Activated CD4-positive, alpha-beta T cell treated with anti-CD3 and anti-CD28 coated beads for 24 hours (primary cell): ENCODE results near the gene LTO1.

Experiments
- DNase-seq, 2 donors: peaks; one replicate each; pipeline ENCODE4 v3.0.0-alpha.2; 2020; ENCODE audit warnings: low read depth in 2 of 2

LTO1 gene

DNA sequence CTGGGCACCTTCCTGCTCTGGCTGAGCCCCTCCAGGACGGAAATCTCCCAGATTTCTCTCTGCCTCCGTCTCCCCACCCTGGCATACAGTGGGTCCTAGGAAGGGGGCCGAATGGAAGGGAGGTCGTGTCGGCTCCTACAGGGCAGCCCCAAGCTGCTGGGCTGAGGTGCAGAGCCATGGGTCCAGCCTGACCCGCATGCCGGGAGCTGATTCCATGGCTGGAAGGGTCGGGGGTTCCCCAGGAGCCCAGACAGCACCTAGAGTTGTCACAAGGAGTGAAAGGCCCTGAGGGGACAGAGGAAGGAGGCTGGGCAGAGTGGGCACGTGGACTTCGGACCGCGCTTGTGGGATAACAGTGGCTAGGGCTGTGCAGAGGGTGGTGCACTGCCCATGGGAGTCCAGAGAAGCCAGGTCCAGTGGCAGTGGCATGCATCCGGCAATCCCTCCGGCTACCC lies 17.7 kb downstream of the LTO1 start:
- no peak for DNase-seq

DNA sequence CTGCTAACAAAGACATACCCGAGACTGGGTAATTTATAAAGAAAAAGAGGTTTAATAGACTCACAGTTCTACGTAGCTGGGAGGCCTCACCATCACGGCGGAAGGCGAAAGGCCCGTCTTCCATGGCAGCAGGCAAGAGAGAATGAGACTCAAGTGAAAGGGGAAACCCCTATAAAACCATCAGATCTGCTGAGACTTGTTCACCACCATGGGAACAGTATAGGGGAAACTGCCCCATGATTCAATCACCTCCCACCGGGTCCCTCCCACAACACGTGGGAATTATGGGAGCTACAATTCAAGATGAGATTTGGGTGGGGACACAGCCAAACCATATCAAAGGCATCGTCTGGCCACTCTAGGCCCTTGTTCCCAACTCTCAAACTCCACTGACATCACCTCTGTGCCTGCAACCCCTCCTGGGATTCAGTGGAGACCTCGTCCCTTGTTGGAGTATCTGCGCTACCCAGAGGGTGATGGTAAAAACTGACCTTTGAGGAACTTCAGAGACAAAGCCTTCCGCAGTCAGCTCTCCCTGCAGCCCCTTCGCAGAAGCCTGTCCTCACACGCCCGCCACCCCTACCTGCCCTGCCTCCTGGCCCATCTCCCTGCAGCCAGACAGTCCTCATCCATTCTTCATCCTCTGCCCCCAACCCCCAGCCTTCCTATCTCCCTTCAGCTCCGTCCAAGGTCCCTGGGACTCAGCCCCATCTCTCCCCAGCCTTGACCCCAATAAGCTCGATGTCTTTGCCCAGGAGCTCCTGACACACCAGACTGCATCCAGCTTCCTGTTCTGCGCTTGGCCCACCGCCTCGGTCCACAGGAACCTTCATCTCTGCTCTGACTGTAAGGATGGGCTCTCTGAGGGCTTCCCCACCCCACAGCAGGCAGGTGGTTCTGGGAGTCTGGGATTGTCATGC lies 18.4 kb downstream of the LTO1 start:
- DNase-seq: no peak

DNA sequence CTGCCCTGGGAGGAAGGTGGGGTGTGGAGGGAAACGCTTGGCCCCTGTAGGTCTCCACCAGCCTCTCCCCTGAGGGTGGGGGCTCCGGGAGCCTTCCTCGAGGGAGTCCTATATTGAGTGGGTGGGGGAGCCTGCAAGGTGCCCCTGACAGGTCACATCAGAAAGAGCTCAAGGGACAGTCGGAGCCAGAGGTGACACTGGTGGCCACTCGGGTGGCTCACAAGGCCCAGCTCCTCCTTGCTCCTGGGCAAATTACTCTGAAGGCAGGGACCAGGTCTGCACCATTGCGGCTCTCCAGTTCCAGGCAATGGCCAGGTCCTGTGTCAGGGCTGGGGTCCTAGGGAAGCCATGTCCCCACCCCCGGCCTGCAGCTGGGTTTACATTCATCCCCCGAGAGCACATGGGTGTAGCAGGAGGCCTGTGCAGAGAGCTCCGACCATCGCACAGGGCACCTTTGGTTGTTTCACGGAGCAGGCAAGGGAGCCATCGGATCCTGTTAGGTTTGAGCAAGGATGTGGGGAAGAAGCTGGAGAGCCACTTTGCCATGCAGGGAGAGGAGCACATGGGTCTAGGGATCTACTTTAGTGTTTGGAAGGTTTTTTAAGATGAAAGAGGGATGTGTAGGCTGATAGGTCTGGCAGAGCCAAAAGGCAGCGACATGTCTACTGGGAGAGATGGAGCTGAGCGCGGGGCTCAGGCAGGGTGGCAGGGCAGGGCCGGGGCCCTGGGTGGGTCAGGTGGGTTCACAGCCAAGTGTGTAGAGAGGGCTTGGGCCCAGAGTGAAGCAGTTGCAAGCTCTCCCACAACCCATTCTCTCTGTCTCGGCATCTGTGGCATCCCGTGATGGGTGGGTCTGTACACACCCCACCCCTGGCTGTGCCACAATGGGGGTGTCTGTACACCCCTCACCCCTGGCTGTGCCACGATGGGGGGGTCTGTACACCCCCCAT lies 19.4 kb downstream of the LTO1 start:
- no peak for DNase-seq

GRCh38 chr11:69654660-69655478 lies 20.3 kb downstream of the LTO1 start:
- DNase-seq: no peak

DNA sequence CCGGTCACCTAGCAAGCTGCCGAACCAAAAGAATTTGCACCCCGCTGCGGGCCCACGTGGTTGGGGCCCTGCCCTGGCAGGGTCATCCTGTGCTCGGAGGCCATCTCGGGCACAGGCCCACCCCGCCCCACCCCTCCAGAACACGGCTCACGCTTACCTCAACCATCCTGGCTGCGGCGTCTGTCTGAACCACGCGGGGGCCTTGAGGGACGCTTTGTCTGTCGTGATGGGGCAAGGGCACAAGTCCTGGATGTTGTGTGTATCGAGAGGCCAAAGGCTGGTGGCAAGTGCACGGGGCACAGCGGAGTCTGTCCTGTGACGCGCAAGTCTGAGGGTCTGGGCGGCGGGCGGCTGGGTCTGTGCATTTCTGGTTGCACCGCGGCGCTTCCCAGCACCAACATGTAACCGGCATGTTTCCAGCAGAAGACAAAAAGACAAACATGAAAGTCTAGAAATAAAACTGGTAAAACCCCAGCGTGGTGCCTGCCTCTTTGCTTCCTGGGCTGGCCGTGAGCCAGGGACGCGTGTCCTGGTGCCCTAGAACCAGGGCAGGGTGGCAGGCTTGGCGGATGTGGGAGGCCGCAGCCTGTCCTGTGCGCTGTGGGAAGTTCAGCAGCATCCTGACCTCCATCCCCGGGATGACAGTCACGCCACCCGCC lies 21.0 kb downstream of the LTO1 start:
- no peak for DNase-seq

DNA sequence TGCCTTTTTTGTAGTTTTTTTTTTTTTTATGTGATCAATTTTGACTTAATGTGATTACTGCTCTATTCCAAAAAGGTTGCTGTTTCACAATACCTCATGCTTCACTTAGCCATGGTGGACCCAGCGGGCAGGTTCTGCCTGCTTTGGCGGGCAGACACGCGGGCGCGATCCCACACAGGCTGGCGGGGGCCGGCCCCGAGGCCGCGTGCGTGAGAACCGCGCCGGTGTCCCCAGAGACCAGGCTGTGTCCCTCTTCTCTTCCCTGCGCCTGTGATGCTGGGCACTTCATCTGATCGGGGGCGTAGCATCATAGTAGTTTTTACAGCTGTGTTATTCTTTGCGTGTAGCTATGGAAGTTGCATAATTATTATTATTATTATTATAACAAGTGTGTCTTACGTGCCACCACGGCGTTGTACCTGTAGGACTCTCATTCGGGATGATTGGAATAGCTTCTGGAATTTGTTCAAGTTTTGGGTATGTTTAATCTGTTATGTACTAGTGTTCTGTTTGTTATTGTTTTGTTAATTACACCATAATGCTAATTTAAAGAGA lies 21.7 kb downstream of the LTO1 start:
- DNase-seq: no peak

DNA sequence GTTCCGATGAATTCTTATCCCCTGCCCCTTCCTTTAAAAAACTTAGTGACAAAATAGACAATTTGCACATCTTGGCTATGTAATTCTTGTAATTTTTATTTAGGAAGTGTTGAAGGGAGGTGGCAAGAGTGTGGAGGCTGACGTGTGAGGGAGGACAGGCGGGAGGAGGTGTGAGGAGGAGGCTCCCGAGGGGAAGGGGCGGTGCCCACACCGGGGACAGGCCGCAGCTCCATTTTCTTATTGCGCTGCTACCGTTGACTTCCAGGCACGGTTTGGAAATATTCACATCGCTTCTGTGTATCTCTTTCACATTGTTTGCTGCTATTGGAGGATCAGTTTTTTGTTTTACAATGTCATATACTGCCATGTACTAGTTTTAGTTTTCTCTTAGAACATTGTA lies 22.2 kb downstream of the LTO1 start:
- DNase-seq: no peak

- no peak for DNase-seq
Measured at GRCh38 chr11:69651834-69652620, 23.1 kb downstream of the LTO1 start.

GRCh38 chr11:69650832-69651344 lies 24.3 kb downstream of the LTO1 start:
- DNase-seq: no peak

GRCh38 chr11:69650081-69650831 lies 24.9 kb downstream of the LTO1 start:
- no peak for DNase-seq

GRCh38 chr11:69649576-69649900 lies 25.6 kb downstream of the LTO1 start:
- DNase-seq: no peak

- DNase-seq: no peak
Measured at GRCh38 chr11:69648679-69649575, 26.2 kb downstream of the LTO1 start.

DNA sequence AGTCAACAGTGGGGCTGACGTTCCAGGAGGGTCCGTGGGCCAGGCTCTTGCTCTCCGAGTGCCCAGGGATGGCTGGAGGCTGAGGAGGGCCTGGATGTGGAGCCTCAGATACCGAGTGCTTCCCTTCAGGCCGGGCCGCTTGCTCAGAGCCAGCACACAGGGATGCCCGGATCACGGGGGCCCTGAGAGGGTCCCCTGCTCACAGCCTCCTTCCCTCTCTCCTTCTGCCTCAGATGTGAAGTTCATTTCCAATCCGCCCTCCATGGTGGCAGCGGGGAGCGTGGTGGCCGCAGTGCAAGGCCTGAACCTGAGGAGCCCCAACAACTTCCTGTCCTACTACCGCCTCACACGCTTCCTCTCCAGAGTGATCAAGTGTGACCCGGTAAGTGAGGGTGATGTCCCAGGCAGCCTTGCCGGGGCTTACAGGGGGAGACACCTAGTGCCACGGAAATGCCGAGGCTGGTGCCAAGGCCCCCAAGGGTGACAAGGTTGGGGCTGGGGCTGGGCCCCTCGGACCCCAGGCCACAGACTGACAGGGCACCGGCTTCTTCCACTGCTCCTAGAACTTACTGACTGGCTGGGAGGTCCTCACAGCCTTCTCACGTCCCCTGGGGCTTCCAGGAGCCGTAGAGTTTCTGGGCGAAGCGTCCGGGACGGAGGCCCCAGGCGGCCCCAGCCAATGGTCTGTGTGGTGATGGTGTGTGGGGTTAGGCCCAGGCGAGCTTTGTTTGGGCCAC lies 27.2 kb downstream of the LTO1 start:
- DNase-seq: no peak

DNA sequence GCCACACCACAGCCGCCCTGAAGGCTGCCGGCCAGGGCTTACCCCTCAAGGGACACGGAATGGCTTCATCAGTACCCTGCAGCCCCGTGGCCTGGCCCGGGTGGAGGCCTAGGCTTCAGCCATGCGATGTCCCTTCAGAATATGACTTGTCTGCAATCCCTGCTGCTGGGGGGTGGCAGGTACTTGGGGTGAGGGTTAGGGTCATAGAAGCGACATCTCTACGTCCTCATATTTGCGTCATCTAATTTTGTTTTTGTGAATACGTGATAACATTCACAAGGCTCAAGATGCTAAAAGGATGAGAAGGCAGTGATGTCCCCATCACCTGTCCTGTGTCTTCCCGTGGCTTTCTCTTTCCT lies 27.8 kb downstream of the LTO1 start:
- no peak for DNase-seq

DNA sequence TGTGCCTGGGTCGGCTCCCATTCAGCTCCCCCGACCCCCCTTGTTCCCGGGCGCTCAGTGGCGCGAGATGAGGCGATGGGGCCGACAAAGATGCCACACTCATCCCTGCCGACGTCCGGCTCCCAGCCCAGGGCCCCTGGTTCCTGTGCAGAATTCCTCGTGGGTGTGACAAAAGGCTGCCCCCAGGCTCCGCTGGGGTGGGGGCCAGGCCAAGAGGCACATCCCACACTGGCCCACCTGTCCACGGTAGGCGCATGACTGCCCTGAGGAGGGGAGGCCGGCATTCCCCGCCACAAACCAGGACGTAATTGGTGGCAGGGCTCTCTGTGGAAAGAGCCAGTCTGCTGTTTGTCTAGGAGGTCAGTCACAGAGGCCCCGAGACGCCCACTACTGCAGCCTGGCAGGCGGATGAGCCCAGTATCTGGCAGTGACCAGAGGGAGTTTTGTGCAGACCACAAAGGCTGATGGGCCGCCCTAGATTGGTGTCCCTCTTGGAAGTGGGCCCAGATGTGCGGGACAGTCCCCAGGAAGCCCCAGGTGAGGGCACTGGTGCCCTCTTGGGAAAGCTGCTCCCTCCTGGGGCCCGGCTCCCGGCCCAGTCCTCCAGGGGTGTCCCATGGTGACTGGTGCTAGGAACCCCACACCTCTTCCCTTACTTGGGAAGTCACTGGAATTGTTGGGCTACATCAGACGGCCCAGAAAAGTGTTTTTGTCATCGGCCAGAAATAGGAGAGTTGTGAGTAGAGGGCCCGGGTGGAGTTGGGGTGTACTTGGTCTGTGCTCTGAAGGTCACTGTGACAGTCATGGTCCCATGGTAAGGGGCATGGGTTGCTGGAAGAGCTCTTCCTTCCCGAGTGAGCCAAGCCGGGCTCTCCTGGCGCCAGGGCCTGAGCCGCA lies 28.4 kb downstream of the LTO1 start:
- DNase-seq: no peak

DNA sequence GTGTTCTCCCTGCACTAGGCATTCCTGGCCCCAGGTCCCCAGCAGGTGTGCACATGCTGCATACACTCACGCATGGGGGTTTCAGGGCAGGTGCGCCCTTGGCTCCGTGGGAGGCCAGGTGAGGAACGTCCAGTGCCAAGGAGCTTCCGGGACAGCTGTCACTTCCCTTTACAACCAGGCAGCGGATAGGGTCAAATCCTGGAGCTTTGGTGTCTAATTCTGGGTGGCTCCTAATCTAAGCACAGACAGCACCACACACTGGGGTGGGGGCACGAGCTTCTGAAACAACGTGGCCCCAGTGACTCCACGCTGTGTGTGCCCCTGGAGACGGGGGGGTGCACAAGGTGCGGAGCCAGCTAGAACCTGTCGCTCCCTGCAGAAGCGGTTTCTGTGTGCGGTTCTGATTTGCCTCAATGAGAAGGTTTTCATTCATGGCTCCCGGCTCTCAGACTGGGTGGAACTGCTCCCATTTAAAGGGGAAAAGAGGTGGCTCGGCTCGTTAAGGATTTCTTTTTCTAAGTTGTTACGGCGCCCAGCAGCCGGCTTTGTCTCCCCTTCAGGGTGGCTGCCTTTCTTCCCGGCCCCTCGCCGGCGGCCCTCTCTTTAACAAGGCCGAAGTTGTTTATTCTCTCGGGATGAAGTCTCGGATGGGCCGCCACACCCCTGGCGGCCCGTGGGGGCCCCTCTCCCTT lies 29.2 kb downstream of the LTO1 start:
- DNase-seq: no peak
